GM23338 (cell line): ENCODE results near the gene FAM81B.

ENCODE experiments used
- CREB1 ChIP-seq: fragments of 250-450 bp; sonication (Bioruptor Pico); IDR thresholded peaks from 2 replicates; pipeline ENCODE4 v1.5.0; 2020; ENCODE audit warnings: low read depth, mild to moderate bottlenecking, moderate library complexity
- EZH2 ChIP-seq: fragments of 200-600 bp; sonication (generic); IDR thresholded peaks from one replicate; pipeline ENCODE4 v1.8.0; 2017; ENCODE audit warnings: antibody characterized with exemption, mild to moderate bottlenecking, low read depth; ENCODE audit not compliant: unreplicated experiment
- EZH2phosphoT487 ChIP-seq: fragments of 200-600 bp; sonication (generic); IDR thresholded peaks from one replicate; pipeline ENCODE4 v1.8.1; 2018; ENCODE audit warnings: antibody characterized with exemption; ENCODE audit not compliant: unreplicated experiment
- JUNB ChIP-seq: IDR thresholded peaks from one replicate; pipeline ENCODE4 v1.6.1; 2016; ENCODE audit warnings: antibody characterized with exemption; ENCODE audit not compliant: unreplicated experiment
- NANOG ChIP-seq: IDR thresholded peaks from 2 replicates; pipeline ENCODE4 v1.6.1; 2016; ENCODE audit warnings: antibody characterized with exemption, borderline replicate concordance
- TF ChIP-seq, protein P1 (sequence below), 2 experiments: fragments of 200-600 bp in 1 of 2; sonication (generic) in 1 of 2; conservative IDR thresholded peaks; 2 replicates each; pipeline versions ENCODE4 v1.5.1 to v1.6.1; 2016 to 2017; ENCODE audit warnings: antibody characterized with exemption in 2 of 2, low read depth in 2 of 2, mild to moderate bottlenecking in 2 of 2, moderate library complexity in 1 of 2
- TF ChIP-seq, protein P2 (sequence below): IDR thresholded peaks from 2 replicates; pipeline ENCODE4 v1.6.1; 2016; ENCODE audit warnings: antibody characterized with exemption

DNA sequence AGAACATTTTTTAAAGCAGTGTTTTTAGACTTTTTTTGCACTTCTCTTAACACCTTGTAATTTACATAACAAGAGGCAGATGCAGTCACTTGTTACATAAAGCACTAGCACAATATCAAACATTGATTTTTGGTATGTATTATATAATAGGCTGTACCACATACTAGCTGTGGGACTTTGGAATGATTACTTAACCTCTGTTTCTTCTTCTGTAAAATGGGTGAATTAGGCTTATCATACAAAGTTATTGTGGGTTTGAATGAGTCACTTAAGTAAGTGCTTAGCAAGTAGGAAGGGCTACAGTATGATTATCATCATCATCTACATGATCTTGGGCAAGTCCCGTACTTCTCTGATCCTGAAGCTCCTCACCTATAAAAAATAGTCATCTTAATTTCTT, 2.1 kb downstream of the FAM81B start:
- no peak for TF ChIP-seq EZH2phosphoT487
- TF ChIP-seq, protein P1, sequence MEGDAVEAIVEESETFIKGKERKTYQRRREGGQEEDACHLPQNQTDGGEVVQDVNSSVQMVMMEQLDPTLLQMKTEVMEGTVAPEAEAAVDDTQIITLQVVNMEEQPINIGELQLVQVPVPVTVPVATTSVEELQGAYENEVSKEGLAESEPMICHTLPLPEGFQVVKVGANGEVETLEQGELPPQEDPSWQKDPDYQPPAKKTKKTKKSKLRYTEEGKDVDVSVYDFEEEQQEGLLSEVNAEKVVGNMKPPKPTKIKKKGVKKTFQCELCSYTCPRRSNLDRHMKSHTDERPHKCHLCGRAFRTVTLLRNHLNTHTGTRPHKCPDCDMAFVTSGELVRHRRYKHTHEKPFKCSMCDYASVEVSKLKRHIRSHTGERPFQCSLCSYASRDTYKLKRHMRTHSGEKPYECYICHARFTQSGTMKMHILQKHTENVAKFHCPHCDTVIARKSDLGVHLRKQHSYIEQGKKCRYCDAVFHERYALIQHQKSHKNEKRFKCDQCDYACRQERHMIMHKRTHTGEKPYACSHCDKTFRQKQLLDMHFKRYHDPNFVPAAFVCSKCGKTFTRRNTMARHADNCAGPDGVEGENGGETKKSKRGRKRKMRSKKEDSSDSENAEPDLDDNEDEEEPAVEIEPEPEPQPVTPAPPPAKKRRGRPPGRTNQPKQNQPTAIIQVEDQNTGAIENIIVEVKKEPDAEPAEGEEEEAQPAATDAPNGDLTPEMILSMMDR (conservative IDR thresholded peaks at IDR 0.05; ENCODE audit: low read depth in 2 of 2) = no peak
- no peak for TF ChIP-seq JUNB
- TF ChIP-seq EZH2 = no peak
- TF ChIP-seq, protein P2, sequence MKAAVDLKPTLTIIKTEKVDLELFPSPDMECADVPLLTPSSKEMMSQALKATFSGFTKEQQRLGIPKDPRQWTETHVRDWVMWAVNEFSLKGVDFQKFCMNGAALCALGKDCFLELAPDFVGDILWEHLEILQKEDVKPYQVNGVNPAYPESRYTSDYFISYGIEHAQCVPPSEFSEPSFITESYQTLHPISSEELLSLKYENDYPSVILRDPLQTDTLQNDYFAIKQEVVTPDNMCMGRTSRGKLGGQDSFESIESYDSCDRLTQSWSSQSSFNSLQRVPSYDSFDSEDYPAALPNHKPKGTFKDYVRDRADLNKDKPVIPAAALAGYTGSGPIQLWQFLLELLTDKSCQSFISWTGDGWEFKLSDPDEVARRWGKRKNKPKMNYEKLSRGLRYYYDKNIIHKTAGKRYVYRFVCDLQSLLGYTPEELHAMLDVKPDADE = no peak
- no peak for TF ChIP-seq CREB1 (CRISPR knock-in tag)
- TF ChIP-seq NANOG = no peak
